H1 (cell line): ENCODE measurements around the gene RALGAPB.

Source experiments
- CEBPB ChIP-seq: IDR thresholded peaks from 2 replicates; pipeline ENCODE4 v1.6.1; 2012; ENCODE audit warnings: low read depth, low read length
- CHD2 ChIP-seq: IDR thresholded peaks from 2 replicates; pipeline ENCODE4 v1.6.1; 2012; ENCODE audit warnings: low read length, improper control_type of control experiment
- EP300 ChIP-seq, 2 experiments: IDR thresholded peaks; 1 replicate in 1 of 2; 2 replicates in 1 of 2; pipeline ENCODE4 v1.6.1; 2011 to 2012; ENCODE audit warnings: low read depth in 2 of 2, low read length in 2 of 2, mild to moderate bottlenecking in 2 of 2, borderline replicate concordance in 1 of 2, inconsistent platforms in 1 of 2, moderate library complexity in 1 of 2
- EZH2 ChIP-seq: fragments of 200-600 bp; sonication (generic); IDR thresholded peaks from 2 replicates; pipeline ENCODE4 v1.7.1; 2012; ENCODE audit warnings: low read depth, mild to moderate bottlenecking, moderate library complexity, low read length, inconsistent platforms; ENCODE audit not compliant: severe bottlenecking
- POLR2A ChIP-seq, 2 experiments: IDR thresholded peaks; 1 replicate in 1 of 2; 2 replicates in 1 of 2; pipeline ENCODE4 v1.6.1; 2011; ENCODE audit warnings: low read depth in 2 of 2, low read length in 2 of 2, mild to moderate bottlenecking in 2 of 2; ENCODE audit errors: control extremely low read depth in 1 of 2
- RAD21 ChIP-seq, 2 experiments: IDR thresholded peaks in 1 of 2; conservative IDR thresholded peaks in 1 of 2; 2 replicates each; pipeline ENCODE4 v1.6.1; 2011; ENCODE audit warnings: low read depth in 2 of 2, low read length in 2 of 2, improper control_type of control experiment in 1 of 2, inconsistent platforms in 1 of 2, mild to moderate bottlenecking in 1 of 2, moderate library complexity in 1 of 2
- USF2 ChIP-seq: IDR thresholded peaks from 2 replicates; pipeline ENCODE4 v1.6.1; 2011; ENCODE audit warnings: low read length, improper control_type of control experiment
- TF ChIP-seq, protein P1 (sequence below), 3 experiments: IDR thresholded peaks; 1 replicate in 2 of 3; 2 replicates in 1 of 3; pipeline versions ENCODE4 v1.5.1 to v1.6.1; 2011; ENCODE audit warnings: low read length in 3 of 3, mild to moderate bottlenecking in 3 of 3, inconsistent platforms in 2 of 3, low read depth in 1 of 3, moderate library complexity in 1 of 3; ENCODE audit not compliant: insufficient read depth in 1 of 3; ENCODE audit errors: control extremely low read depth in 1 of 3

DNA sequence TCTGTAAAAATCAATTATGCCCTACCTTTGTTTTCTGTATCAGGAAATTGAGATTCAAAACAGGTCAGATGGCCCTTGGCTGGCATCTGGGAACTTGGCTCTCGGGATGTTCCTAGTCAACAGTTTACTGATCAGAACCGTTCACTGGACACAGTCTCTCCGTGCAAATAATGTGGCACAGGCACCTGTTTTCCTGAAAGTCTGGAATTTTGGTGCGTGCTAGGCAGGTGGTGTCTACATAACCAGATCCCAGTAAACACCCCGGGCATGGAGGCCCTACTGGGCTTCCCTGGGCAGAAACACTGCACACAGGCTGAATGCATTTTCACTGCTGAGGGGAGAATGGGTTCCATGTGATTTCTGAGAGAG lies 45.0 kb upstream of the RALGAPB start:
- TF ChIP-seq, protein P1, sequence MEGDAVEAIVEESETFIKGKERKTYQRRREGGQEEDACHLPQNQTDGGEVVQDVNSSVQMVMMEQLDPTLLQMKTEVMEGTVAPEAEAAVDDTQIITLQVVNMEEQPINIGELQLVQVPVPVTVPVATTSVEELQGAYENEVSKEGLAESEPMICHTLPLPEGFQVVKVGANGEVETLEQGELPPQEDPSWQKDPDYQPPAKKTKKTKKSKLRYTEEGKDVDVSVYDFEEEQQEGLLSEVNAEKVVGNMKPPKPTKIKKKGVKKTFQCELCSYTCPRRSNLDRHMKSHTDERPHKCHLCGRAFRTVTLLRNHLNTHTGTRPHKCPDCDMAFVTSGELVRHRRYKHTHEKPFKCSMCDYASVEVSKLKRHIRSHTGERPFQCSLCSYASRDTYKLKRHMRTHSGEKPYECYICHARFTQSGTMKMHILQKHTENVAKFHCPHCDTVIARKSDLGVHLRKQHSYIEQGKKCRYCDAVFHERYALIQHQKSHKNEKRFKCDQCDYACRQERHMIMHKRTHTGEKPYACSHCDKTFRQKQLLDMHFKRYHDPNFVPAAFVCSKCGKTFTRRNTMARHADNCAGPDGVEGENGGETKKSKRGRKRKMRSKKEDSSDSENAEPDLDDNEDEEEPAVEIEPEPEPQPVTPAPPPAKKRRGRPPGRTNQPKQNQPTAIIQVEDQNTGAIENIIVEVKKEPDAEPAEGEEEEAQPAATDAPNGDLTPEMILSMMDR (IDR thresholded peaks at IDR 0.05; ENCODE audit: control extremely low read depth in 1 of 3, insufficient read depth in 1 of 3, low read depth in 1 of 3, low read length in 3 of 3), result no peak
- TF ChIP-seq EZH2 (no peak), POLR2A (IDR thresholded peaks at IDR 0.05; ENCODE audit: control extremely low read depth in 1 of 2, low read depth in 2 of 2, low read length in 2 of 2) (no peak), USF2 (no peak), EP300 (IDR thresholded peaks at IDR 0.05; ENCODE audit: borderline replicate concordance in 1 of 2, low read depth in 2 of 2, low read length in 2 of 2) (no peak), CHD2 (no peak), CEBPB (no peak), RAD21 (IDR thresholded peaks at IDR 0.05 in 1 of 2, conservative IDR thresholded peaks at IDR 0.05 in 1 of 2; ENCODE audit: low read depth in 2 of 2, low read length in 2 of 2) (no peak)
